Measurements from ENCODE around the gene MYH11. TPM values are rescaled to one million over a fixed set of nuclear protein-coding genes. Genes with fewer than 3 reads are reported as not detected.

MYH11 gene
- total RNA-seq, 1 experiment from 2014 or later: not detected

GRCh38 chr16:15677447-15677846, 179.4 kb downstream of the MYH11 start:
- H3K4me1 Mint-ChIP-seq (ENCODE audit: low read depth, unreplicated experiment): no peaks in the 10 kb centered on the region
- no peaks in the 10 kb centered on the region for H3K9me3 ChIP-seq

GRCh38 chr16:15676506-15676905, 180.3 kb downstream of the MYH11 start:
- H3K36me3 Mint-ChIP-seq (ENCODE audit: insufficient read depth, unreplicated experiment): peaks cover 48% of the 10 kb centered on the region
- TF ChIP-seq CTCF (IDR thresholded peaks at IDR 0.05; ENCODE audit: insufficient read depth in 1 of 2, low read depth in 1 of 2, low read length in 1 of 2, severe bottlenecking in 1 of 2, unreplicated experiment in 1 of 2): no peak
- intact Hi-C loops (cut with micrococcal nuclease; ENCODE audit: unreplicated experiment): no loop called here
- BruUV-seq (replicated peaks): no TSS peak
- no peaks in the 10 kb centered on the region for H3K4me1 Mint-ChIP-seq (ENCODE audit: low read depth, unreplicated experiment)
- no peak overlapping the region for H3K4me3 ChIP-seq (ENCODE audit: low read depth, low read length)
- H3K9me3 Mint-ChIP-seq (ENCODE audit: unreplicated experiment): no peaks in the 10 kb centered on the region
- ChIA-PET POLR2A (no interaction called here), CTCF (no interaction called here)
- DNase-seq: no peak
- no peaks in the 10 kb centered on the region; the same call in 1 of the 2 replicates for H3K36me3 ChIP-seq (ENCODE audit: control insufficient read depth, insufficient read depth, low read length)
- no peaks in the 10 kb centered on the region for H3K9me3 ChIP-seq
- H3K4me3 Mint-ChIP-seq (ENCODE audit: unreplicated experiment): no peak overlapping the region
- no peaks in the 10 kb centered on the region for H3K4me1 ChIP-seq
- H3K27me3 Mint-ChIP-seq (ENCODE audit: insufficient read depth, unreplicated experiment): no peaks in the 10 kb centered on the region
- no peak overlapping the region for H3K27ac Mint-ChIP-seq (ENCODE audit: unreplicated experiment)
- no peaks in the 10 kb centered on the region for H3K27me3 ChIP-seq (replicated peaks; ENCODE audit: control insufficient read depth, insufficient read depth, low read length)

More at GRCh38 chr16:15677447-15677846, 179.4 kb downstream of the MYH11 start:
- H3K36me3 Mint-ChIP-seq (ENCODE audit: insufficient read depth, unreplicated experiment): peaks cover 42% of the 10 kb centered on the region
- CTCF ChIA-PET: no interaction called here
- H3K9me3 Mint-ChIP-seq (ENCODE audit: unreplicated experiment): no peaks in the 10 kb centered on the region
- no peaks in the 10 kb centered on the region for H3K4me1 ChIP-seq
- BruUV-seq (replicated peaks): no TSS peak
- POLR2A ChIA-PET: no interaction called here
- H3K27me3 ChIP-seq (replicated peaks; ENCODE audit: control insufficient read depth, insufficient read depth, low read length): no peaks in the 10 kb centered on the region
- intact Hi-C loops (cut with micrococcal nuclease; ENCODE audit: unreplicated experiment): no loop called here
- no peaks in the 10 kb centered on the region for H3K27me3 Mint-ChIP-seq (ENCODE audit: insufficient read depth, unreplicated experiment)
- no peaks in the 10 kb centered on the region; the same call in 1 of the 2 replicates for H3K36me3 ChIP-seq (ENCODE audit: control insufficient read depth, insufficient read depth, low read length)
- no peak overlapping the region for H3K4me3 ChIP-seq (ENCODE audit: low read depth, low read length)
- H3K4me3 Mint-ChIP-seq (ENCODE audit: unreplicated experiment): no peak overlapping the region
- no peak for DNase-seq
- TF ChIP-seq CTCF (IDR thresholded peaks at IDR 0.05; ENCODE audit: insufficient read depth in 1 of 2, low read depth in 1 of 2, low read length in 1 of 2, severe bottlenecking in 1 of 2, unreplicated experiment in 1 of 2): no peak
- H3K27ac Mint-ChIP-seq (ENCODE audit: unreplicated experiment): no peak overlapping the region

DNA sequence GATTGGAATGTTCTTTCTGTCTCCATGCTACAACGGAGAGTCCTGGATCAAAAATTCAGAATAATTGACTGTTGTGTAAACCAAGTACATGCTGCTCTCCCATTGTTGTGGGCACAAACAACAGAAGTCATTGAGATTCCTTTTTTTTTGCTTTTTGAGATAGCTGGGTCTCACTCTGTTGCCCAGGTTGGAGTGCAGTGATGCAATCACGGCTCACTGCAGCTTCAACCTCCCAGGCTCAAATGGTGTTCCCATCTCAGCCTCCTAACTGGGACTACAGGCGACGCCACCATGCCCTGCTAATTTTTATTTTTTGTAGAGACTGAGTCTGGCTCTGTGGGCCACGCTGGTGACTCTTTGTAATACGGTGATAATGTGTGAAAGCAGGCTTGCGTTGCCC, 182.3 kb downstream of the MYH11 start:
- CTCF ChIA-PET: no interaction called here
- H3K4me3 Mint-ChIP-seq (ENCODE audit: unreplicated experiment): no peak overlapping the region
- BruUV-seq (replicated peaks): no TSS peak
- no peak for DNase-seq
- Histone ChIP-seq H3K9me3 (no peaks in the 10 kb centered on the region), H3K4me1 (no peaks in the 10 kb centered on the region), H3K4me3 (ENCODE audit: low read depth, low read length) (no peak overlapping the region), H3K36me3 (ENCODE audit: control insufficient read depth, insufficient read depth, low read length) (peaks cover 2% of the 10 kb centered on the region), H3K27me3 (replicated peaks; ENCODE audit: control insufficient read depth, insufficient read depth, low read length) (no peaks in the 10 kb centered on the region)
- H3K36me3 Mint-ChIP-seq (ENCODE audit: insufficient read depth, unreplicated experiment): peaks cover 49% of the 10 kb centered on the region
- POLR2A ChIA-PET: no interaction called here
- H3K4me1 Mint-ChIP-seq (ENCODE audit: low read depth, unreplicated experiment): no peaks in the 10 kb centered on the region
- intact Hi-C loops (cut with micrococcal nuclease; ENCODE audit: unreplicated experiment): no loop called here
- H3K9me3 Mint-ChIP-seq (ENCODE audit: unreplicated experiment): no peaks in the 10 kb centered on the region
- no peaks in the 10 kb centered on the region for H3K27me3 Mint-ChIP-seq (ENCODE audit: insufficient read depth, unreplicated experiment)
- H3K27ac Mint-ChIP-seq (ENCODE audit: unreplicated experiment): no peak overlapping the region
- TF ChIP-seq CTCF (IDR thresholded peaks at IDR 0.05; ENCODE audit: insufficient read depth in 1 of 2, low read depth in 1 of 2, low read length in 1 of 2, severe bottlenecking in 1 of 2, unreplicated experiment in 1 of 2): no peak

Data from Caco-2 (cell line).